Ishikawa (cell line): ENCODE results near the gene VIM.

ENCODE experiments used
- CEBPB ChIP-seq: IDR thresholded peaks from 2 replicates; pipeline ENCODE4 v1.6.1; 2012
- CREB1 ChIP-seq: IDR thresholded peaks from 2 replicates; pipeline ENCODE4 v1.6.1; 2012; ENCODE audit warnings: low read depth
- EGR1 ChIP-seq: IDR thresholded peaks from 2 replicates; pipeline ENCODE4 v1.6.1; 2012
- EP300 ChIP-seq: IDR thresholded peaks from 2 replicates; pipeline ENCODE4 v1.6.1; 2012; ENCODE audit warnings: borderline replicate concordance
- FOXM1 ChIP-seq: IDR thresholded peaks from 2 replicates; pipeline ENCODE4 v1.6.1; 2012; ENCODE audit warnings: low read depth, borderline replicate concordance
- MAX ChIP-seq: IDR thresholded peaks from 2 replicates; pipeline ENCODE4 v1.6.1; 2012
- NFIC ChIP-seq: IDR thresholded peaks from 2 replicates; pipeline ENCODE4 v1.6.1; 2012
- RAD21 ChIP-seq: IDR thresholded peaks from 2 replicates; pipeline ENCODE4 v1.6.1; 2012; ENCODE audit warnings: low read depth
- REST ChIP-seq: IDR thresholded peaks from 2 replicates; pipeline ENCODE4 v1.6.1; 2012; ENCODE audit warnings: low read depth, mild to moderate bottlenecking
- TAF1 ChIP-seq: IDR thresholded peaks from 2 replicates; pipeline ENCODE4 v1.6.1; 2012; ENCODE audit warnings: low read depth, mild to moderate bottlenecking
- TCF12 ChIP-seq: IDR thresholded peaks from 2 replicates; pipeline ENCODE4 v1.6.1; 2012; ENCODE audit warnings: low read depth
- USF1 ChIP-seq: IDR thresholded peaks from 2 replicates; pipeline ENCODE4 v1.6.1; 2012
- YY1 ChIP-seq: IDR thresholded peaks from 2 replicates; pipeline ENCODE4 v1.6.1; 2012; ENCODE audit warnings: low read depth
- ZBTB7A ChIP-seq: IDR thresholded peaks from 2 replicates; pipeline ENCODE4 v1.6.1; 2012; ENCODE audit warnings: low read depth

GRCh38 chr10:17229717-17229966 is 1.6 kb downstream of the VIM start:
- TF ChIP-seq CREB1 (no peak), TAF1 (no peak), MAX (no peak), CEBPB (no peak), RAD21 (no peak), EGR1 (no peak), EP300 (no peak), TCF12 (no peak), REST (no peak), NFIC (no peak), ZBTB7A (no peak), USF1 (no peak), FOXM1 (no peak), YY1 (no peak)
